Transverse colon (tissue), 3 donors: ENCODE measurements around the gene MDGA2.

Experiments used
- CTCF ChIP-seq, 5 experiments: fragments of 200-600 bp in 3 of 5; fragments of 450-650 bp in 2 of 5; sonication (generic) in 3 of 5; IDR thresholded peaks; 1 replicate in 2 of 5; 2 replicates in 3 of 5; pipeline ENCODE4 v1.5.1; 2016 to 2017; ENCODE audit warnings: antibody characterized with exemption in 5 of 5, inconsistent platforms in 3 of 5, mild to moderate bottlenecking in 2 of 5, moderate library complexity in 1 of 5
- POLR2A ChIP-seq: fragments of 450-650 bp; IDR thresholded peaks from one replicate; pipeline ENCODE4 v1.6.1; 2016; ENCODE audit warnings: antibody characterized with exemption, mild to moderate bottlenecking, moderate library complexity

- TF ChIP-seq CTCF (IDR thresholded peaks at IDR 0.05) (no peak), POLR2A (no peak)
These were observed 44.9 kb upstream of the MDGA2 start for GRCh38 chr14:47720281-47720680.
